Astrocyte (in vitro differentiated cells and primary cell): Measurements from ENCODE around the gene BTBD3.

Experiments
- CTCF ChIP-seq: IDR thresholded peaks from 2 replicates; pipeline ENCODE4 v1.5.1; 2011; ENCODE audit warnings: low read depth, mild to moderate bottlenecking, inconsistent platforms, low read length, moderate library complexity; ENCODE audit not compliant: insufficient read depth
- EZH2 ChIP-seq: IDR thresholded peaks from 2 replicates; pipeline ENCODE4 v1.6.1; 2012; ENCODE audit warnings: mild to moderate bottlenecking, low read length, inconsistent platforms; ENCODE audit not compliant: insufficient read depth

GRCh38 chr20:11965602-11966001, 47.9 kb downstream of the BTBD3 start:
- TF ChIP-seq CTCF (no peak), EZH2 (no peak)
